ENCODE results near the gene RALY.

RALY gene

GRCh38 chr20:33993576-33994221 lies at the start of gene RALY:
TSS of gene RALY (plus strand) at chr20:33993911. CDS start at chr20:34072075, 78,164 bp downstream.
- in situ Hi-C loops (cut with HindIII; ENCODE audit: low pct_ligation_motif_present, low pct_unique_long_range_greater_than_20kb, low sequenced_read_pairs): no loop called here
- DNase-seq: peak; percentile 93

- DNase-seq: no peak
- in situ Hi-C loops (cut with HindIII; ENCODE audit: low pct_ligation_motif_present, low pct_unique_long_range_greater_than_20kb, low sequenced_read_pairs): no loop called here
Measured at GRCh38 chr20:33944914-33945313, 48.8 kb upstream of the RALY start.

- DNase-seq: no peak
- in situ Hi-C loops (cut with HindIII; ENCODE audit: low pct_ligation_motif_present, low pct_unique_long_range_greater_than_20kb, low sequenced_read_pairs): no loop called here
Measured at GRCh38 chr20:33945391-33946081, 48.2 kb upstream of the RALY start.

- in situ Hi-C loops (cut with HindIII; ENCODE audit: low pct_ligation_motif_present, low pct_unique_long_range_greater_than_20kb, low sequenced_read_pairs): no loop called here
- peak; percentile 63 for DNase-seq
Measured at GRCh38 chr20:33947709-33948295, 45.9 kb upstream of the RALY start.

- no peak for DNase-seq
- in situ Hi-C loops (cut with HindIII; ENCODE audit: low pct_ligation_motif_present, low pct_unique_long_range_greater_than_20kb, low sequenced_read_pairs): no loop called here
Measured at GRCh38 chr20:33948480-33948879, 45.2 kb upstream of the RALY start.

GRCh38 chr20:33951171-33951570 lies 42.5 kb upstream of the RALY start:
- in situ Hi-C loops (cut with HindIII; ENCODE audit: low pct_ligation_motif_present, low pct_unique_long_range_greater_than_20kb, low sequenced_read_pairs): no loop called here
- no peak for DNase-seq

- no peak for DNase-seq
- in situ Hi-C loops (cut with HindIII; ENCODE audit: low pct_ligation_motif_present, low pct_unique_long_range_greater_than_20kb, low sequenced_read_pairs): no loop called here
Measured at GRCh38 chr20:33954504-33954903, 39.2 kb upstream of the RALY start.

GRCh38 chr20:33963751-33964150 lies 30.0 kb upstream of the RALY start:
- in situ Hi-C loops (cut with HindIII; ENCODE audit: low pct_ligation_motif_present, low pct_unique_long_range_greater_than_20kb, low sequenced_read_pairs): no loop called here
- no peak for DNase-seq

- DNase-seq: no peak
- in situ Hi-C loops (cut with HindIII; ENCODE audit: low pct_ligation_motif_present, low pct_unique_long_range_greater_than_20kb, low sequenced_read_pairs): no loop called here
Measured at GRCh38 chr20:33964441-33964840, 29.3 kb upstream of the RALY start.

- in situ Hi-C loops (cut with HindIII; ENCODE audit: low pct_ligation_motif_present, low pct_unique_long_range_greater_than_20kb, low sequenced_read_pairs): no loop called here
Measured at GRCh38 chr20:33967126-33967525, 26.6 kb upstream of the RALY start.

GRCh38 chr20:33969563-33969962 lies 24.1 kb upstream of the RALY start:
- no peak for DNase-seq
- in situ Hi-C loops (cut with HindIII; ENCODE audit: low pct_ligation_motif_present, low pct_unique_long_range_greater_than_20kb, low sequenced_read_pairs): no loop called here

More at GRCh38 chr20:33967126-33967525, 26.6 kb upstream of the RALY start:
- no peak for DNase-seq

- no peak for DNase-seq
- in situ Hi-C loops (cut with HindIII; ENCODE audit: low pct_ligation_motif_present, low pct_unique_long_range_greater_than_20kb, low sequenced_read_pairs): no loop called here
Measured at GRCh38 chr20:33970229-33970628, 23.5 kb upstream of the RALY start.

- in situ Hi-C loops (cut with HindIII; ENCODE audit: low pct_ligation_motif_present, low pct_unique_long_range_greater_than_20kb, low sequenced_read_pairs): no loop called here
- DNase-seq: no peak
Measured at GRCh38 chr20:33971147-33971975, 22.4 kb upstream of the RALY start.

GRCh38 chr20:33976959-33977358 lies 16.8 kb upstream of the RALY start:
- in situ Hi-C loops (cut with HindIII; ENCODE audit: low pct_ligation_motif_present, low pct_unique_long_range_greater_than_20kb, low sequenced_read_pairs): no loop called here
- DNase-seq: no peak

- in situ Hi-C loops (cut with HindIII; ENCODE audit: low pct_ligation_motif_present, low pct_unique_long_range_greater_than_20kb, low sequenced_read_pairs): no loop called here
- no peak for DNase-seq
Measured at GRCh38 chr20:33977535-33977934, 16.2 kb upstream of the RALY start.

- in situ Hi-C loops (cut with HindIII; ENCODE audit: low pct_ligation_motif_present, low pct_unique_long_range_greater_than_20kb, low sequenced_read_pairs): no loop called here
- DNase-seq: no peak
Measured at GRCh38 chr20:33979094-33979493, 14.6 kb upstream of the RALY start.

GRCh38 chr20:33981347-33981746 lies 12.4 kb upstream of the RALY start:
- DNase-seq: no peak
- in situ Hi-C loops (cut with HindIII; ENCODE audit: low pct_ligation_motif_present, low pct_unique_long_range_greater_than_20kb, low sequenced_read_pairs): no loop called here

GRCh38 chr20:33981964-33982363 lies 11.7 kb upstream of the RALY start:
- in situ Hi-C loops (cut with HindIII; ENCODE audit: low pct_ligation_motif_present, low pct_unique_long_range_greater_than_20kb, low sequenced_read_pairs): no loop called here
- DNase-seq: no peak

GRCh38 chr20:33983371-33983770 lies 10.3 kb upstream of the RALY start:
- in situ Hi-C loops (cut with HindIII; ENCODE audit: low pct_ligation_motif_present, low pct_unique_long_range_greater_than_20kb, low sequenced_read_pairs): no loop called here
- DNase-seq: no peak
